Mesendoderm (in vitro differentiated cells): ENCODE measurements around the gene TAS2R60.
A peak's percentile ranks its signal among the peaks of the same experiment; 100 is the strongest.

Experiments
- DNase-seq: peaks from one replicate; pipeline ENCODE4 v3.0.0; 2013
- H2AK5ac ChIP-seq: 2 replicates; pipeline ENCODE4 v1.6.1; 2013; ENCODE audit warnings: low read length, inconsistent platforms
- H2BK120ac ChIP-seq: 2 replicates; pipeline ENCODE4 v1.6.1; 2013; ENCODE audit warnings: low read depth, mild to moderate bottlenecking, low read length, moderate library complexity, mixed read lengths
- H2BK15ac ChIP-seq: replicated peaks from 2 replicates; pipeline ENCODE4 v1.6.1; 2013; ENCODE audit warnings: low read depth, mild to moderate bottlenecking, moderate library complexity
- H2BK5ac ChIP-seq: 2 replicates; pipeline ENCODE4 v1.6.1; 2013; ENCODE audit warnings: low read length, inconsistent platforms
- H3K18ac ChIP-seq: 2 replicates; pipeline ENCODE4 v1.6.1; 2013; ENCODE audit warnings: mild to moderate bottlenecking, low read length, mixed read lengths
- H3K23ac ChIP-seq: one replicate; pipeline ENCODE4 v1.6.1; 2013; ENCODE audit warnings: low read length
- H3K27ac ChIP-seq: 2 replicates; pipeline ENCODE4 v1.5.1; 2013; ENCODE audit warnings: low read depth, mild to moderate bottlenecking, inconsistent platforms, low read length, moderate library complexity
- H3K27me3 ChIP-seq: 2 replicates; pipeline ENCODE4 v1.6.1; 2013; ENCODE audit warnings: low read length, control low read depth, mild to moderate bottlenecking, inconsistent platforms; ENCODE audit not compliant: insufficient read depth, poor library complexity
- H3K36me3 ChIP-seq: 2 replicates; pipeline ENCODE4 v1.6.1; 2013; ENCODE audit warnings: low read length, inconsistent platforms; ENCODE audit not compliant: control insufficient read depth, insufficient read depth
- H3K4ac ChIP-seq: one replicate; pipeline ENCODE4 v1.6.1; 2013; ENCODE audit warnings: low read depth, mild to moderate bottlenecking, low read length, moderate library complexity
- H3K4me1 ChIP-seq: 2 replicates; pipeline ENCODE4 v1.6.1; 2013; ENCODE audit warnings: low read depth, low read length, inconsistent platforms; ENCODE audit not compliant: control insufficient read depth
- H3K4me2 ChIP-seq: 2 replicates; pipeline ENCODE4 v1.6.1; 2013; ENCODE audit warnings: low read length
- H3K4me3 ChIP-seq: 2 replicates; pipeline ENCODE4 v1.5.1; 2013; ENCODE audit warnings: mild to moderate bottlenecking, low read length
- H3K56ac ChIP-seq: one replicate; pipeline ENCODE4 v1.6.1; 2013; ENCODE audit warnings: low read length
- H3K79me1 ChIP-seq: 2 replicates; pipeline ENCODE4 v1.6.1; 2013; ENCODE audit warnings: low read length, inconsistent platforms
- H3K79me2 ChIP-seq: 2 replicates; pipeline ENCODE4 v1.6.1; 2013; ENCODE audit warnings: mild to moderate bottlenecking, low read length; ENCODE audit not compliant: control insufficient read depth, insufficient read depth
- H3K9ac ChIP-seq: 2 replicates; pipeline ENCODE4 v1.6.1; 2013; ENCODE audit warnings: low read length, inconsistent platforms
- H4K5ac ChIP-seq: one replicate; pipeline ENCODE4 v1.6.1; 2013; ENCODE audit warnings: low read length
- H4K8ac ChIP-seq: one replicate; pipeline ENCODE4 v1.6.1; 2013; ENCODE audit warnings: low read depth, mild to moderate bottlenecking, control low read depth, low read length, moderate library complexity
- WGBS: extraction: QIAGEN DNeasy Blood & Tissue Kit; methylation state at CpG from one replicate; pipeline ENCODE4 v1.1.7; 2013; ENCODE audit warnings: low lambda C conversion rate, missing lambda C conversion rate; ENCODE audit not compliant: insufficient coverage; ENCODE audit errors: extremely low coverage; 5-methylcytosine and 5-hydroxymethylcytosine counted together

Gene TAS2R60

GRCh38 chr7:143436325-143436946 is 6.8 kb upstream of the TAS2R60 start:
- no peak overlapping the region for H3K9ac ChIP-seq
- no peak overlapping the region for H3K23ac ChIP-seq
- no peak overlapping the region for H3K27ac ChIP-seq
- DNase-seq: peak; percentile 22
- no peak overlapping the region for H2AK5ac ChIP-seq
- H3K4me3 ChIP-seq: no peak overlapping the region
- H3K4me2 ChIP-seq: no peak overlapping the region
- H2BK15ac ChIP-seq: no peak overlapping the region
- H4K5ac ChIP-seq: no peak overlapping the region
- H3K79me1 ChIP-seq: no peaks in the 10 kb centered on the region
- H3K4ac ChIP-seq: no peak overlapping the region
- no CpG with 5 or more reads among the region's 3 CpGs for WGBS
- H3K4me1 ChIP-seq: peaks cover 2% of the 10 kb centered on the region
- no peak overlapping the region for H3K56ac ChIP-seq
- H3K36me3 ChIP-seq: no peaks in the 10 kb centered on the region
- no peak overlapping the region for H2BK120ac ChIP-seq
- no peaks in the 10 kb centered on the region for H3K27me3 ChIP-seq
- no peaks in the 10 kb centered on the region for H3K79me2 ChIP-seq
- H2BK5ac ChIP-seq: no peak overlapping the region
- H4K8ac ChIP-seq: no peak overlapping the region
- no peak overlapping the region for H3K18ac ChIP-seq

- no peak overlapping the region for H3K23ac ChIP-seq
- no peak for DNase-seq
- H3K18ac ChIP-seq: no peak overlapping the region
- H3K79me2 ChIP-seq: no peaks in the 10 kb centered on the region
- H2AK5ac ChIP-seq: no peak overlapping the region
- H3K4me2 ChIP-seq: no peak overlapping the region
- no peak overlapping the region for H3K56ac ChIP-seq
- H2BK5ac ChIP-seq: no peak overlapping the region
- peaks cover 2% of the 10 kb centered on the region for H3K4me1 ChIP-seq
- no peak overlapping the region for H2BK120ac ChIP-seq
- no peak overlapping the region for H3K9ac ChIP-seq
- H3K27me3 ChIP-seq: no peaks in the 10 kb centered on the region
- no peak overlapping the region for H3K4me3 ChIP-seq
- H4K5ac ChIP-seq: no peak overlapping the region
- no peak overlapping the region for H3K4ac ChIP-seq
- no peaks in the 10 kb centered on the region for H3K79me1 ChIP-seq
- no peak overlapping the region for H2BK15ac ChIP-seq
- H4K8ac ChIP-seq: no peak overlapping the region
- H3K27ac ChIP-seq: no peak overlapping the region
- no peaks in the 10 kb centered on the region for H3K36me3 ChIP-seq
- no CpG with 5 or more reads among the region's 4 CpGs for WGBS
These were observed 5.7 kb upstream of the TAS2R60 start for GRCh38 chr7:143437578-143437977.

GRCh38 chr7:143439866-143440265 is 3.4 kb upstream of the TAS2R60 start:
- no peaks in the 10 kb centered on the region for H3K36me3 ChIP-seq
- H3K4me3 ChIP-seq: no peak overlapping the region
- no peaks in the 10 kb centered on the region for H3K27me3 ChIP-seq
- H3K79me1 ChIP-seq: no peaks in the 10 kb centered on the region
- H3K18ac ChIP-seq: no peak overlapping the region
- H2AK5ac ChIP-seq: no peak overlapping the region
- H3K79me2 ChIP-seq: no peaks in the 10 kb centered on the region
- H4K5ac ChIP-seq: no peak overlapping the region
- no peak overlapping the region for H3K23ac ChIP-seq
- no peak overlapping the region for H3K27ac ChIP-seq
- H3K4me2 ChIP-seq: no peak overlapping the region
- no peak overlapping the region for H2BK15ac ChIP-seq
- H3K4ac ChIP-seq: no peak overlapping the region
- H2BK5ac ChIP-seq: no peak overlapping the region
- H2BK120ac ChIP-seq: no peak overlapping the region
- H4K8ac ChIP-seq: no peak overlapping the region
- H3K9ac ChIP-seq: no peak overlapping the region
- H3K4me1 ChIP-seq: peaks cover 2% of the 10 kb centered on the region
- no CpG with 5 or more reads among the region's 2 CpGs for WGBS
- H3K56ac ChIP-seq: no peak overlapping the region
- DNase-seq: no peak

DNA sequence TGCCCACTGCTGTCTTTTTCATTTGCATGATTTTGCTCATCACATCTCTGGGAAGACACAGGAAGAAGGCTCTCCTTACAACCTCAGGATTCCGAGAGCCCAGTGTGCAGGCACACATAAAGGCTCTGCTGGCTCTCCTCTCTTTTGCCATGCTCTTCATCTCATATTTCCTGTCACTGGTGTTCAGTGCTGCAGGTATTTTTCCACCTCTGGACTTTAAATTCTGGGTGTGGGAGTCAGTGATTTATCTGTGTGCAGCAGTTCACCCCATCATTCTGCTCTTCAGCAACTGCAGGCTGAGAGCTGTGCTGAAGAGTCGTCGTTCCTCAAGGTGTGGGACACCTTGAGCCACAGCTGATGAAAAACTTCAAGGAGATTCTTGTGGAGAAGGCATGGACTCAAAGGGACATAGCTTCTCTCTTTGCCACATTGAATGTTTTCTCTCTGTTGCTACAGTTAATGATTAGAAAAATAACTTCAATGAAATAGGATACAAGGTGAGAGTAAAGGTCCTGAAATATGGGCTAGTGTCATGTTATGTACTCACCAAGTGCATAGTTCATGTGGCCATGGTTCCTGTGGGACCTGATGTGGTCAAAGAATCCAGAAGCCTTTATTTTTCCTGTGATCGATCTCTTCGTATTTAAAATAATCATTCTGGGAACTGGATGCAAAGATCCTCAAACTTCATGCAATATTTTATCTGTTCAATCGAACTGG is 970 bp downstream of the TAS2R60 start:
- DNase-seq: no peak
- H4K5ac ChIP-seq: no peak overlapping the region
- no peak overlapping the region for H4K8ac ChIP-seq
- H3K4me1 ChIP-seq: peaks cover 4% of the 10 kb centered on the region
- no peak overlapping the region for H3K23ac ChIP-seq
- no peaks in the 10 kb centered on the region for H3K36me3 ChIP-seq
- H3K79me2 ChIP-seq: no peaks in the 10 kb centered on the region
- no peak overlapping the region for H3K18ac ChIP-seq
- no peaks in the 10 kb centered on the region for H3K27me3 ChIP-seq
- H3K4me3 ChIP-seq: no peak overlapping the region
- no peak overlapping the region for H3K4me2 ChIP-seq
- no peak overlapping the region for H3K27ac ChIP-seq
- H2BK15ac ChIP-seq: no peak overlapping the region
- H2BK120ac ChIP-seq: no peak overlapping the region
- H3K56ac ChIP-seq: no peak overlapping the region
- H3K9ac ChIP-seq: no peak overlapping the region
- H3K4ac ChIP-seq: no peak overlapping the region
- no peaks in the 10 kb centered on the region for H3K79me1 ChIP-seq
- WGBS: no CpG with 5 or more reads among the region's 6 CpGs
- no peak overlapping the region for H2BK5ac ChIP-seq
- no peak overlapping the region for H2AK5ac ChIP-seq

DNA sequence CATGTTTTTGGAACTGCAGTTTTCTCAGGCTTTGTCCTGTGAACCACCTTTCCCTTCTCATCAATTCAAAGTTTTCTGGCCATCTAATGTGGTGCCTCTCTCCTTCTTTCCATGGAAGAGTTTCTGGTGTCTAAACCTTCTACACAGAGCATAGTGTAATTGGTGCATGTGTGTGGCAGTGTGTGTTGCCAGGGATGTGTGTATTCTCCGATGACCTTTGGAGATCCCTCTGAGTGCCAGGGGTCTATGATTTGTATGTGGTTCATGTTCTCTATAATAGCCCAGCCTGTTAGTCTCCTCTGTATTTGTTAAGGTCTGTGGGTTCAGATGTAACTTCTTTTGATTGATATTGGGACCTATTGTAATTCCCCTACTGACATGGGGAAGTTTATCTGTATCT is 1.5 kb downstream of the TAS2R60 start:
- H3K27ac ChIP-seq: no peak overlapping the region
- H3K23ac ChIP-seq: no peak overlapping the region
- no peak overlapping the region for H2BK5ac ChIP-seq
- no peak overlapping the region for H3K18ac ChIP-seq
- H3K79me2 ChIP-seq: no peaks in the 10 kb centered on the region
- no peak overlapping the region for H3K4me3 ChIP-seq
- peaks cover 4% of the 10 kb centered on the region for H3K4me1 ChIP-seq
- H3K4me2 ChIP-seq: no peak overlapping the region
- no peaks in the 10 kb centered on the region for H3K27me3 ChIP-seq
- no peak overlapping the region for H2AK5ac ChIP-seq
- no peak overlapping the region for H4K8ac ChIP-seq
- DNase-seq: no peak
- no peak overlapping the region for H2BK15ac ChIP-seq
- H3K4ac ChIP-seq: no peak overlapping the region
- no peaks in the 10 kb centered on the region for H3K79me1 ChIP-seq
- no peak overlapping the region for H4K5ac ChIP-seq
- no peak overlapping the region for H3K56ac ChIP-seq
- H3K9ac ChIP-seq: no peak overlapping the region
- no peaks in the 10 kb centered on the region for H3K36me3 ChIP-seq
- H2BK120ac ChIP-seq: no peak overlapping the region
- no CpG with 5 or more reads among the region's 1 CpG for WGBS

- no peak overlapping the region for H2BK5ac ChIP-seq
- H4K8ac ChIP-seq: no peak overlapping the region
- no peaks in the 10 kb centered on the region for H3K27me3 ChIP-seq
- no peaks in the 10 kb centered on the region for H3K36me3 ChIP-seq
- no peak overlapping the region for H3K56ac ChIP-seq
- no peaks in the 10 kb centered on the region for H3K79me1 ChIP-seq
- no peak overlapping the region for H3K27ac ChIP-seq
- H3K4me3 ChIP-seq: no peak overlapping the region
- no peaks in the 10 kb centered on the region for H3K79me2 ChIP-seq
- no peak overlapping the region for H2AK5ac ChIP-seq
- no peak overlapping the region for H3K4ac ChIP-seq
- no peak overlapping the region for H3K4me2 ChIP-seq
- no peak overlapping the region for H3K23ac ChIP-seq
- H2BK15ac ChIP-seq: no peak overlapping the region
- no peak overlapping the region for H4K5ac ChIP-seq
- no peak overlapping the region for H3K18ac ChIP-seq
- peaks cover 4% of the 10 kb centered on the region for H3K4me1 ChIP-seq
- no peak overlapping the region for H3K9ac ChIP-seq
- no peak for DNase-seq
- no CpG with 5 or more reads among the region's 3 CpGs for WGBS
- H2BK120ac ChIP-seq: no peak overlapping the region
These were observed 4.2 kb downstream of the TAS2R60 start for GRCh38 chr7:143447466-143447865.
